ENCODE measurements around the gene LYZL2.

DNA sequence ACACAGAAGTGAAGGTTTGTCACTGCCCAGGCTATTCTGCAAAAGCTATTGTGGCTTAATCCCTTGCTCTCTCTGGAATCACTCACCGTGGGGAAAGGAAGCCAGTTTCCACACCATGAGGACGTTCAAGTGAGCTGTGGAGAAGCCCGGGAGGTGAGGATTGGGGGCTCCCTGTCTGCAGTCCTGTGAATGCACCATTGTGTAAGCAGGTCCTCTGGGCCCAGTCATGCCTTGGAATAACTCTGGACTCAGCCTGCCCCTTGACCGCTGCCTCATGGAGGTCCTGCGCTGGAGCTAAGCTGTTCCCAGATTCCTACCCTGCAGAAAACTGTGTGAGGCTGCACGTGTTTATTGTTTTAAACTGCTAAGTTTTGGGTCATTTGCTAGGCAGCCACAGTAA is 33.5 kb downstream of the LYZL2 start:
- TF ChIP-seq LEF1 (IDR thresholded peaks at IDR 0.05; ENCODE audit: borderline replicate concordance) (no peak), NFRKB (IDR thresholded peaks at IDR 0.05) (no peak), FOXK2 (IDR thresholded peaks at IDR 0.05) (no peak), ARNT (IDR thresholded peaks at IDR 0.05) (no peak), ELF4 (IDR thresholded peaks at IDR 0.05) (no peak), BHLHE40 (IDR thresholded peaks at IDR 0.05; ENCODE audit: borderline replicate concordance) (no peak), FOXM1 (IDR thresholded peaks at IDR 0.05; ENCODE audit: borderline replicate concordance) (no peak), SP1 (IDR thresholded peaks at IDR 0.05) (no peak), HDGF (IDR thresholded peaks at IDR 0.05; ENCODE audit: borderline replicate concordance) (no peak), SUZ12 (IDR thresholded peaks at IDR 0.05) (no peak), ZNF384 (IDR thresholded peaks at IDR 0.05) (no peak), FOXA1 (IDR thresholded peaks at IDR 0.05) (no peak), L3MBTL2 (conservative IDR thresholded peaks at IDR 0.05) (no peak)
- TF ChIP-seq, protein P1, sequence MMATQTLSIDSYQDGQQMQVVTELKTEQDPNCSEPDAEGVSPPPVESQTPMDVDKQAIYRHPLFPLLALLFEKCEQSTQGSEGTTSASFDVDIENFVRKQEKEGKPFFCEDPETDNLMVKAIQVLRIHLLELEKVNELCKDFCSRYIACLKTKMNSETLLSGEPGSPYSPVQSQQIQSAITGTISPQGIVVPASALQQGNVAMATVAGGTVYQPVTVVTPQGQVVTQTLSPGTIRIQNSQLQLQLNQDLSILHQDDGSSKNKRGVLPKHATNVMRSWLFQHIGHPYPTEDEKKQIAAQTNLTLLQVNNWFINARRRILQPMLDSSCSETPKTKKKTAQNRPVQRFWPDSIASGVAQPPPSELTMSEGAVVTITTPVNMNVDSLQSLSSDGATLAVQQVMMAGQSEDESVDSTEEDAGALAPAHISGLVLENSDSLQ (IDR thresholded peaks at IDR 0.05): no peak

All from HEK293T (cell line).